ENCODE results near the gene BICD2.

The BICD2 gene

DNA sequence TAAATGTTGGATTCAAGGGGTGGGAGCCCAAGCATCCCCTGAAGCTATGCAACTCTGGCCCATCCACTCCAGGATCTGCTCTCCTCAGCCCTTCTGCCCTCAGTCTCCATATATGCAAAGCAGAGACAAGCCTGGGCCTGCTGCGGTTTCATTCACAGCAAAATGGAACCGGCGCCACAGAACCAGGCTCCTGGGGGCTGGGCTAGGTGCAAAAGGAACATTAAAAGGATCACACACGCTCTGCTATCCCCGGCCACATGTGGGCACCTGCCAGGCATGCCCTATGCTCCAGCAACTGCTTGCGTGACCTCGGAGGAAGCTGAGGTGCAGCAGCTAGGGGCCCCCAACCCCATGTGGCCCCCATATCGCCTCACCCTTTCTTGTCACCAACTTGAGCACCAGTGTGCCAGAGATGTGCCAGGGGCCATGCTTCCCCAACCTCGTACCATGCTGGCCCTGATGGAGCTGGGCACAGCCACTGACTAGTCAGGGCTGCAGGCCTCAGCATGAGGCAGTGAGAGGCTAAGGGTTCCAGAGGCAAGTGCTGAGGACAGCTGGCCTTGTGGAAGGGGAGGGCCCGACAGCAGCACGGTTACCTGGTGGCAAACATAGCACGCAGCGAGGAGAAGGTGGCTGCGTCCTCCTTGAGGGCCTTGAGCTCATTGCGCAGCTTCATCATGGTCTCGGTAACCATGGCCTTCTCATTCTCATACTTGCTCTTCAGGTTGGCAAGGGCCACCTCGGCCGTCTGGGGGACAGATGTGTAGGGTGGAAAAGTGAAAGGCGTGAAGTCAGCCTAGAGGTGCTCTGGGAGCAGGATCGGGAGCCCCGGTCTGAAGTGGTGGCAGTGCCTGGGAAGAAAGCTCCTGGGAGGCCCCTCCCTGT, 47.2 kb downstream of the BICD2 start:
- TF ChIP-seq CSDC2 (CRISPR knock-in tag; IDR thresholded peaks at IDR 0.05) (no peak), ZNF8 (CRISPR knock-in tag; IDR thresholded peaks at IDR 0.05) (no peak), GLIS3 (CRISPR knock-in tag; IDR thresholded peaks at IDR 0.05) (no peak), ZFP3 (CRISPR knock-in tag; IDR thresholded peaks at IDR 0.05) (no peak), OSR1 (CRISPR knock-in tag; IDR thresholded peaks at IDR 0.05) (no peak), ARNTL (CRISPR knock-in tag; IDR thresholded peaks at IDR 0.05; ENCODE audit: borderline replicate concordance, low read depth) (no peak), TCF4 (CRISPR knock-in tag; IDR thresholded peaks at IDR 0.05; ENCODE audit: borderline replicate concordance) (no peak), ZNF70 (CRISPR knock-in tag; IDR thresholded peaks at IDR 0.05) (no peak)
- TF ChIP-seq, protein P1, sequence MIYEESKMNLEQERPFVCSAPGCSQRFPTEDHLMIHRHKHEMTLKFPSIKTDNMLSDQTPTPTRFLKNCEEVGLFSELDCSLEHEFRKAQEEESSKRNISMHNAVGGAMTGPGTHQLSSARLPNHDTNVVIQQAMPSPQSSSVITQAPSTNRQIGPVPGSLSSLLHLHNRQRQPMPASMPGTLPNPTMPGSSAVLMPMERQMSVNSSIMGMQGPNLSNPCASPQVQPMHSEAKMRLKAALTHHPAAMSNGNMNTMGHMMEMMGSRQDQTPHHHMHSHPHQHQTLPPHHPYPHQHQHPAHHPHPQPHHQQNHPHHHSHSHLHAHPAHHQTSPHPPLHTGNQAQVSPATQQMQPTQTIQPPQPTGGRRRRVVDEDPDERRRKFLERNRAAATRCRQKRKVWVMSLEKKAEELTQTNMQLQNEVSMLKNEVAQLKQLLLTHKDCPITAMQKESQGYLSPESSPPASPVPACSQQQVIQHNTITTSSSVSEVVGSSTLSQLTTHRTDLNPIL (CRISPR knock-in tag; IDR thresholded peaks at IDR 0.05; ENCODE audit: low read depth) = no peak
- TF ChIP-seq, protein P2, sequence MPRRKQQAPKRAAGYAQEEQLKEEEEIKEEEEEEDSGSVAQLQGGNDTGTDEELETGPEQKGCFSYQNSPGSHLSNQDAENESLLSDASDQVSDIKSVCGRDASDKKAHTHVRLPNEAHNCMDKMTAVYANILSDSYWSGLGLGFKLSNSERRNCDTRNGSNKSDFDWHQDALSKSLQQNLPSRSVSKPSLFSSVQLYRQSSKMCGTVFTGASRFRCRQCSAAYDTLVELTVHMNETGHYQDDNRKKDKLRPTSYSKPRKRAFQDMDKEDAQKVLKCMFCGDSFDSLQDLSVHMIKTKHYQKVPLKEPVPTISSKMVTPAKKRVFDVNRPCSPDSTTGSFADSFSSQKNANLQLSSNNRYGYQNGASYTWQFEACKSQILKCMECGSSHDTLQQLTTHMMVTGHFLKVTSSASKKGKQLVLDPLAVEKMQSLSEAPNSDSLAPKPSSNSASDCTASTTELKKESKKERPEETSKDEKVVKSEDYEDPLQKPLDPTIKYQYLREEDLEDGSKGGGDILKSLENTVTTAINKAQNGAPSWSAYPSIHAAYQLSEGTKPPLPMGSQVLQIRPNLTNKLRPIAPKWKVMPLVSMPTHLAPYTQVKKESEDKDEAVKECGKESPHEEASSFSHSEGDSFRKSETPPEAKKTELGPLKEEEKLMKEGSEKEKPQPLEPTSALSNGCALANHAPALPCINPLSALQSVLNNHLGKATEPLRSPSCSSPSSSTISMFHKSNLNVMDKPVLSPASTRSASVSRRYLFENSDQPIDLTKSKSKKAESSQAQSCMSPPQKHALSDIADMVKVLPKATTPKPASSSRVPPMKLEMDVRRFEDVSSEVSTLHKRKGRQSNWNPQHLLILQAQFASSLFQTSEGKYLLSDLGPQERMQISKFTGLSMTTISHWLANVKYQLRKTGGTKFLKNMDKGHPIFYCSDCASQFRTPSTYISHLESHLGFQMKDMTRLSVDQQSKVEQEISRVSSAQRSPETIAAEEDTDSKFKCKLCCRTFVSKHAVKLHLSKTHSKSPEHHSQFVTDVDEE (CRISPR knock-in tag; IDR thresholded peaks at IDR 0.05) = no peak
- no peak for ATAC-seq

DNA sequence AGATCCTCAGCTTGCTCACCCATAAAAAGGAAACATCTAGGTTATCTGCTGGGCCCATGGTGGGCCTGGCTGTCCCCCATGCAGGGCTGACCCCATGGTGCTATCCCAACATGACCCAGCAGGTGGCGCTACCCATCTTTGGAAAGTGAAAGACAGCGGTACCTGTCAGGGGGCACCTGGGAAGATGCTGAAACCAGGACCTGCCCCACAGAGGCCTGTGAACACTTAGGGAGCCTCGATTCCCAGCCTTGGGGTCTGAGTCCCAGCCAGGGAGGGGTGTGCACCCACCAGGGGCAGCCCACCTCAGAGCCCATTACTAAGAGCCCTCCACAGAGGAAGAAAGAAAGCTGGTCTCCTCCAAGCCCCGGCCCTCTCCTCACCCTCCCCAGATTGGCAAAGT, 48.1 kb downstream of the BICD2 start:
- TF ChIP-seq ZNF565 (CRISPR knock-in tag; conservative IDR thresholded peaks at IDR 0.05; ENCODE audit: low read depth) (no peak), BACH2 (CRISPR knock-in tag; IDR thresholded peaks at IDR 0.05; ENCODE audit: borderline replicate concordance) (no peak), TCF4 (CRISPR knock-in tag; IDR thresholded peaks at IDR 0.05; ENCODE audit: borderline replicate concordance) (no peak), CSDC2 (CRISPR knock-in tag; IDR thresholded peaks at IDR 0.05) (no peak), TOX (CRISPR knock-in tag; IDR thresholded peaks at IDR 0.05; ENCODE audit: borderline replicate concordance) (no peak), SNAI2 (CRISPR knock-in tag; IDR thresholded peaks at IDR 0.05) (no peak), ARNTL (CRISPR knock-in tag; IDR thresholded peaks at IDR 0.05; ENCODE audit: borderline replicate concordance, low read depth) (no peak), ESRRG (CRISPR knock-in tag; IDR thresholded peaks at IDR 0.05) (no peak), ZNF8 (CRISPR knock-in tag; IDR thresholded peaks at IDR 0.05) (no peak), ZC3H10 (CRISPR knock-in tag; IDR thresholded peaks at IDR 0.05) (no peak)
- TF ChIP-seq, protein P3, sequence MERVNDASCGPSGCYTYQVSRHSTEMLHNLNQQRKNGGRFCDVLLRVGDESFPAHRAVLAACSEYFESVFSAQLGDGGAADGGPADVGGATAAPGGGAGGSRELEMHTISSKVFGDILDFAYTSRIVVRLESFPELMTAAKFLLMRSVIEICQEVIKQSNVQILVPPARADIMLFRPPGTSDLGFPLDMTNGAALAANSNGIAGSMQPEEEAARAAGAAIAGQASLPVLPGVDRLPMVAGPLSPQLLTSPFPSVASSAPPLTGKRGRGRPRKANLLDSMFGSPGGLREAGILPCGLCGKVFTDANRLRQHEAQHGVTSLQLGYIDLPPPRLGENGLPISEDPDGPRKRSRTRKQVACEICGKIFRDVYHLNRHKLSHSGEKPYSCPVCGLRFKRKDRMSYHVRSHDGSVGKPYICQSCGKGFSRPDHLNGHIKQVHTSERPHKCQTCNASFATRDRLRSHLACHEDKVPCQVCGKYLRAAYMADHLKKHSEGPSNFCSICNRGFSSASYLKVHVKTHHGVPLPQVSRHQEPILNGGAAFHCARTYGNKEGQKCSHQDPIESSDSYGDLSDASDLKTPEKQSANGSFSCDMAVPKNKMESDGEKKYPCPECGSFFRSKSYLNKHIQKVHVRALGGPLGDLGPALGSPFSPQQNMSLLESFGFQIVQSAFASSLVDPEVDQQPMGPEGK (CRISPR knock-in tag; IDR thresholded peaks at IDR 0.05; ENCODE audit: borderline replicate concordance) = no peak
- TF ChIP-seq, protein P4, sequence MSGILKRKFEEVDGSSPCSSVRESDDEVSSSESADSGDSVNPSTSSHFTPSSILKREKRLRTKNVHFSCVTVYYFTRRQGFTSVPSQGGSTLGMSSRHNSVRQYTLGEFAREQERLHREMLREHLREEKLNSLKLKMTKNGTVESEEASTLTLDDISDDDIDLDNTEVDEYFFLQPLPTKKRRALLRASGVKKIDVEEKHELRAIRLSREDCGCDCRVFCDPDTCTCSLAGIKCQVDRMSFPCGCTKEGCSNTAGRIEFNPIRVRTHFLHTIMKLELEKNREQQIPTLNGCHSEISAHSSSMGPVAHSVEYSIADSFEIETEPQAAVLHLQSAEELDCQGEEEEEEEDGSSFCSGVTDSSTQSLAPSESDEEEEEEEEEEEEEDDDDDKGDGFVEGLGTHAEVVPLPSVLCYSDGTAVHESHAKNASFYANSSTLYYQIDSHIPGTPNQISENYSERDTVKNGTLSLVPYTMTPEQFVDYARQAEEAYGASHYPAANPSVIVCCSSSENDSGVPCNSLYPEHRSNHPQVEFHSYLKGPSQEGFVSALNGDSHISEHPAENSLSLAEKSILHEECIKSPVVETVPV (CRISPR knock-in tag; IDR thresholded peaks at IDR 0.05) = no peak
- TF ChIP-seq, protein P1 (CRISPR knock-in tag; IDR thresholded peaks at IDR 0.05; ENCODE audit: low read depth) = no peak

DNA sequence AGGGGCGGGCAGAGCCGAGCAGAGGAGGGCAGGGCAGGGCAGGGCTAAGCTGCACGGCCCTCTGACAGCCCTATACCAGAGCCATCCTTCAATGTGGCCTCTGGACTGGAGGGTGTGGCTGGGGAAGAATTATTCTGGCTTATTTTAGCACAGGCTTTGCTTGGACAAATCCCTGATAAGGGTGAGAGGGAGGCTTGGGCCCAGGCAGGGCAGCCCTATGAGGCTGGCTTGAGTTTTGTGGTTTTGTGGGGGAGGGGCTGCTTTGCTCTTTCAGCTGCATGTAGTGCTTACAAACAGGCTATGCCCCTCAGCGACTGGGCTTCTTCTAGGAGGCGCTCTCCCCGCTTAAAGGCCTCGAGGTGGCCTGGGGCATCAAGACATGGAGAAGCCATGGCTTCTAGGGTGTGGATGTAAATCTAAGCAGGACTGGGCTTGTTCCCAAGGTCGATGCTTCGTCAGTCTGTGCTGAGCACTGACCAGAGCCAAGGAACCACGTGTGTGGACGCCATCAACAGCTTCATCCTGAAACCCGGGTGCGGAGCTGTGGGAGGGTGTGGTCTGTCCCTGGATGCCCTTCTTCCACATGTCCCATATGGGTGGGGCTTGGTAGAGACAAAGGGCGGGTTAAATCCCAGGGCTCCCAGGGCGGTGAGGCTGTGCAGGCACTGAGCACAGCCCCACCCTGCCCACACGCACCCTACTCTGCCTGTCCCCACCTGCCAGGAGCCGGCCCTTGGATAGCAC, 49.0 kb downstream of the BICD2 start:
- ATAC-seq = no peak
- TF ChIP-seq, protein P4 (CRISPR knock-in tag; IDR thresholded peaks at IDR 0.05) = no peak
- TF ChIP-seq, protein P2 (CRISPR knock-in tag; IDR thresholded peaks at IDR 0.05) = no peak

More for the DNA sequence above, 48.1 kb downstream of the BICD2 start:
- peak; percentile 86 for ATAC-seq

All from SK-N-SH treated with all-trans-retinoic acid at 6 μM for 48 hours (cell line).